ENCODE data around the gene BOC.

DNA sequence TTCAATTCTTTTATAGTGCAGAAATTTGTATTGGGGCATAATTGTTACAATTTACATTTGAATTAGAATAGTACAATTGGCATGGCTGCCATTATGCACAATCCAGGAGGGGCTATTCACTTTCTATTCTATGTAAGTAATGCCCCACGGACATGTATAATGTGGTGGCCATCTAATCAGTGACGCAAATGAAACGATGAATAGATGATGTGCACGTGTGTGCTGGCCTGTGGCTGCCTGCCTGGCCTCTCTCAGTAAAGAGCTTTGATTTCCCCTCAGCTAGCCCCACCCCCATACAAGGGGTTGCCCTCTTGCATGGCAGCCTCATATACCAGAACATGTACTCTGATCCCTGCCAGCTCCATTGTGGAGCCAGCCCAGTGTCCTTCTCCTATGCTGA, 86.5 kb downstream of the BOC start:
- TF ChIP-seq, protein P1, sequence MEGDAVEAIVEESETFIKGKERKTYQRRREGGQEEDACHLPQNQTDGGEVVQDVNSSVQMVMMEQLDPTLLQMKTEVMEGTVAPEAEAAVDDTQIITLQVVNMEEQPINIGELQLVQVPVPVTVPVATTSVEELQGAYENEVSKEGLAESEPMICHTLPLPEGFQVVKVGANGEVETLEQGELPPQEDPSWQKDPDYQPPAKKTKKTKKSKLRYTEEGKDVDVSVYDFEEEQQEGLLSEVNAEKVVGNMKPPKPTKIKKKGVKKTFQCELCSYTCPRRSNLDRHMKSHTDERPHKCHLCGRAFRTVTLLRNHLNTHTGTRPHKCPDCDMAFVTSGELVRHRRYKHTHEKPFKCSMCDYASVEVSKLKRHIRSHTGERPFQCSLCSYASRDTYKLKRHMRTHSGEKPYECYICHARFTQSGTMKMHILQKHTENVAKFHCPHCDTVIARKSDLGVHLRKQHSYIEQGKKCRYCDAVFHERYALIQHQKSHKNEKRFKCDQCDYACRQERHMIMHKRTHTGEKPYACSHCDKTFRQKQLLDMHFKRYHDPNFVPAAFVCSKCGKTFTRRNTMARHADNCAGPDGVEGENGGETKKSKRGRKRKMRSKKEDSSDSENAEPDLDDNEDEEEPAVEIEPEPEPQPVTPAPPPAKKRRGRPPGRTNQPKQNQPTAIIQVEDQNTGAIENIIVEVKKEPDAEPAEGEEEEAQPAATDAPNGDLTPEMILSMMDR (conservative IDR thresholded peaks at IDR 0.05) = no peak
- no peak for TF ChIP-seq ZFX (IDR thresholded peaks at IDR 0.05)
